HG02852 (cell line): ENCODE measurements around the gene COX6B1.
"Not testable (repeated sequence)": the region's sequence is repeated elsewhere in the genome, so short reads cannot be mapped to it uniquely, and the experiment has no call there.

Experiments
- ATAC-seq: cut with Tn5 transposase; IDR thresholded peaks from one replicate; pipeline ENCODE4 v1.9.1; 2021; ENCODE audit warnings: mild to moderate bottlenecking, moderate library complexity; ENCODE audit not compliant: unreplicated experiment

The COX6B1 gene

GRCh38 chr19:35633727-35634440, 14.2 kb upstream of the COX6B1 start:
- no peak for ATAC-seq

GRCh38 chr19:35636651-35637050, 11.5 kb upstream of the COX6B1 start:
- no peak for ATAC-seq

- no peak for ATAC-seq
Observed at GRCh38 chr19:35637165-35637564, 11.0 kb upstream of the COX6B1 start.

- ATAC-seq = no peak
Observed at GRCh38 chr19:35639321-35639639, 8.8 kb upstream of the COX6B1 start.

GRCh38 chr19:35639863-35640262, 8.3 kb upstream of the COX6B1 start:
- ATAC-seq = no peak

- no peak for ATAC-seq
Observed at GRCh38 chr19:35641515-35642151, 6.5 kb upstream of the COX6B1 start, which contains the start of gene ETV2. ETV2 (plus strand) TSS chr19:35641745; CDS start chr19:35642461, 716 bp downstream.

- ATAC-seq = no peak
Observed at GRCh38 chr19:35642312-35642711, 5.8 kb upstream of the COX6B1 start.

GRCh38 chr19:35642798-35643254, 5.3 kb upstream of the COX6B1 start:
- ATAC-seq = no peak

GRCh38 chr19:35643255-35644205, 4.6 kb upstream of the COX6B1 start:
- no peak for ATAC-seq

- ATAC-seq = peak; percentile 63
Observed at GRCh38 chr19:35644206-35644986, 3.7 kb upstream of the COX6B1 start.

- ATAC-seq = no peak
Observed at GRCh38 chr19:35644987-35645679, 3.0 kb upstream of the COX6B1 start.

GRCh38 chr19:35645680-35646511, 2.2 kb upstream of the COX6B1 start:
- ATAC-seq = no peak

GRCh38 chr19:35650581-35650980, 2.5 kb downstream of the COX6B1 start:
- no peak for ATAC-seq

GRCh38 chr19:35654828-35655227, 6.7 kb downstream of the COX6B1 start:
- not testable (repeated sequence) for ATAC-seq

- ATAC-seq = no peak
Observed at GRCh38 chr19:35655600-35655999, 7.5 kb downstream of the COX6B1 start.

GRCh38 chr19:35656700-35657099, 8.6 kb downstream of the COX6B1 start:
- ATAC-seq = no peak

- ATAC-seq = no peak
Observed at GRCh38 chr19:35657904-35658700, 10.0 kb downstream of the COX6B1 start.

GRCh38 chr19:35661995-35662340, 13.8 kb downstream of the COX6B1 start:
- no peak for ATAC-seq
